Kidney (tissue), 14 donors: ENCODE measurements around the gene CACNA1S. TPM values are rescaled to one million over a fixed set of nuclear protein-coding genes. Genes with fewer than 3 reads are reported as not detected.

Experiments used
- DNase-seq, 5 donors: peaks; one replicate each; pipeline ENCODE4 v3.0.0-alpha.2; 2013 to 2020
- FAIRE-seq: peaks from 2 replicates; lab custom pipeline; 2012; peaks lifted over from hg19 to GRCh38; lab: Jason Lieb, UNC
- H3K27ac ChIP-seq, 2 donors: one replicate each; pipeline ENCODE4 v1.7.0; 2013; ENCODE audit warnings: low read depth in 2 of 2, low read length in 2 of 2, inconsistent platforms in 1 of 2
- H3K27me3 ChIP-seq: one replicate; pipeline ENCODE4 v1.7.1; 2013; ENCODE audit warnings: low read length, inconsistent platforms; ENCODE audit not compliant: control insufficient read depth, insufficient read depth
- H3K36me3 ChIP-seq, 3 donors: one replicate each; pipeline versions ENCODE4 v1.7.0 to v1.7.1; 2013; ENCODE audit warnings: low read length in 3 of 3, control low read depth in 1 of 3, inconsistent platforms in 1 of 3; ENCODE audit not compliant: insufficient read depth in 3 of 3, control insufficient read depth in 2 of 3
- H3K4me1 ChIP-seq, 3 donors: one replicate each; pipeline versions ENCODE4 v1.7.0 to v1.7.1; 2013; ENCODE audit warnings: low read length in 3 of 3, inconsistent platforms in 1 of 3, low read depth in 1 of 3; ENCODE audit not compliant: control insufficient read depth in 2 of 3, insufficient read depth in 2 of 3
- H3K4me3 ChIP-seq, 3 donors: one replicate each; pipeline versions ENCODE4 v1.7.0 to v1.8.1; 2013; ENCODE audit warnings: low read length in 3 of 3, control low read depth in 1 of 3, inconsistent platforms in 1 of 3
- H3K9ac ChIP-seq, 3 donors: one replicate each; pipeline versions ENCODE4 v1.7.0 to v1.7.1; 2013; ENCODE audit warnings: low read length in 3 of 3, control low read depth in 1 of 3, inconsistent platforms in 1 of 3
- H3K9me3 ChIP-seq, 3 donors: one replicate each; pipeline versions ENCODE4 v1.7.0 to v1.7.1; 2013; ENCODE audit warnings: low read length in 3 of 3, control low read depth in 1 of 3, inconsistent platforms in 1 of 3; ENCODE audit not compliant: control insufficient read depth in 2 of 3, insufficient read depth in 1 of 3
- intact Hi-C: fragments of 100-400 bp; cut with DNase I; formaldehyde crosslinking; loops from one replicate; pipeline ENCODE4 v1.11.1; 2022
- polyA plus RNA-seq: library from polyadenylated mRNA; stranded (reverse); fragments of 350-450 nt; fragmentation: Illumina TruSeq; extraction: RNeasy Lipid Tissue Mini Kit (QIAGEN cat#74804); gene quantifications from one replicate; pipeline ENCODE4 v1.2.3, GENCODE V29; 2014; ENCODE audit warnings: low read depth, low replicate concordance; ENCODE audit not compliant: insufficient read depth
- total RNA-seq: library from RNA; stranded (reverse); fragmentation: NEBNext Ultra II Directional; extraction: Animal tissue kit (Norgen Biotek cat#: 25700); gene quantifications from one replicate; pipeline ENCODE4 v1.2.1, GENCODE V29; 2021
- TF ChIP-seq, protein P1 (sequence below): IDR thresholded peaks from 3 replicates; pipeline ENCODE4 v1.5.1; 2012; ENCODE audit warnings: mild to moderate bottlenecking, moderate library complexity, borderline replicate concordance; ENCODE audit not compliant: insufficient read depth; ENCODE audit errors: extremely low read depth
- donor health status: control.
- donor health status: control.
- donor health status: control.
- donor health status: control.
- donor health status: control.
- donor health status: DM: yes; HTN: yes; CAD: no.
- donor health status: Normal renal cell carcinoma (clear cell type).

The CACNA1S gene
- total and polyA plus RNA-seq, 2 donors from 2014 or later = 0.41 TPM; not detected in 1

DNA sequence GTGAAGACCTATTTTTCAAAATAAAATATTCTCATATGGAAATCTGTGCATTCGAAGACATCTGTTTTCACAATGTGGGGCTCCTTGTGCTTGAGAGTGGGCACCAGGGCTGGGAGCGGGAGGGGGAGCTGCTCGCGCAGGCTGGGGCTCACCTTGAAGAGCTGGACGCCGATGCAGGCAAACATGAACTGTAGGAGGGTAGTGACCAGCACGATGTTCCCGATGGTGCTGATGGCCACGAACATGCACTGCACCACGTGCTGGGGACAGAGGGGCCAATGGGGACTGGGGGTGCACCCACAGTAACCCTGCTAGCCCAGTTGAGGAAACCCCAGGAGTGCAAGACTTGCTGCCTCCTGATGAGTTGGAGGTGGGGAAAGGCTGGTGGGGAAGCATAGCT, 46.5 kb downstream of the CACNA1S start:
- TF ChIP-seq, protein P1, sequence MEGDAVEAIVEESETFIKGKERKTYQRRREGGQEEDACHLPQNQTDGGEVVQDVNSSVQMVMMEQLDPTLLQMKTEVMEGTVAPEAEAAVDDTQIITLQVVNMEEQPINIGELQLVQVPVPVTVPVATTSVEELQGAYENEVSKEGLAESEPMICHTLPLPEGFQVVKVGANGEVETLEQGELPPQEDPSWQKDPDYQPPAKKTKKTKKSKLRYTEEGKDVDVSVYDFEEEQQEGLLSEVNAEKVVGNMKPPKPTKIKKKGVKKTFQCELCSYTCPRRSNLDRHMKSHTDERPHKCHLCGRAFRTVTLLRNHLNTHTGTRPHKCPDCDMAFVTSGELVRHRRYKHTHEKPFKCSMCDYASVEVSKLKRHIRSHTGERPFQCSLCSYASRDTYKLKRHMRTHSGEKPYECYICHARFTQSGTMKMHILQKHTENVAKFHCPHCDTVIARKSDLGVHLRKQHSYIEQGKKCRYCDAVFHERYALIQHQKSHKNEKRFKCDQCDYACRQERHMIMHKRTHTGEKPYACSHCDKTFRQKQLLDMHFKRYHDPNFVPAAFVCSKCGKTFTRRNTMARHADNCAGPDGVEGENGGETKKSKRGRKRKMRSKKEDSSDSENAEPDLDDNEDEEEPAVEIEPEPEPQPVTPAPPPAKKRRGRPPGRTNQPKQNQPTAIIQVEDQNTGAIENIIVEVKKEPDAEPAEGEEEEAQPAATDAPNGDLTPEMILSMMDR = no peak
- intact Hi-C loops = no loop called here
- Histone ChIP-seq H3K27ac (no peak overlapping the region), H3K9me3 (no peaks in the 10 kb centered on the region), H3K27me3 (no peaks in the 10 kb centered on the region), H3K4me1 (no peaks in the 10 kb centered on the region), H3K4me3 (no peak overlapping the region), H3K36me3 (no peaks in the 10 kb centered on the region), H3K9ac (no peak overlapping the region)
- no peak for FAIRE-seq
- peak in 1 of 5 donors; percentile 40 for DNase-seq

DNA sequence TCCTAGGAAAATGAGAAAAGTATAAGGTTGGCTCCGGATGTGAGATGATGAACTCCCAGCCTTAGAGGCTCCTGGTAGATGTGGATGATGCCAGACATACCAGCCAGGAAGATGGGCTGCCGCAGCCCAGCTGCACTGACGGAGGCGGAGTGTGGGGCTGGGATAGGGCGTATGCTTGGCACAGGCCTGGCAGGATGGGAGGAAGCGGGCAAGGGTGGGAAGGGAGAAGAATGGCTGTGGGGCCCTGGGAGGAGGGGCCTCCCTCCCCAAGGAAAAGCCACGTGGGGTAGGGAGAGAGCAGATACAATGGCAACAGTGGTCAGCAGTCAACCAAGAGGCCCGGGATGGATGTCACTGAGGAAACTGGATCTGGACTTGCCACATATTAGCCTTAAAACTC, 47.4 kb downstream of the CACNA1S start:
- intact Hi-C loops = no loop called here
- no peak for FAIRE-seq

DNA sequence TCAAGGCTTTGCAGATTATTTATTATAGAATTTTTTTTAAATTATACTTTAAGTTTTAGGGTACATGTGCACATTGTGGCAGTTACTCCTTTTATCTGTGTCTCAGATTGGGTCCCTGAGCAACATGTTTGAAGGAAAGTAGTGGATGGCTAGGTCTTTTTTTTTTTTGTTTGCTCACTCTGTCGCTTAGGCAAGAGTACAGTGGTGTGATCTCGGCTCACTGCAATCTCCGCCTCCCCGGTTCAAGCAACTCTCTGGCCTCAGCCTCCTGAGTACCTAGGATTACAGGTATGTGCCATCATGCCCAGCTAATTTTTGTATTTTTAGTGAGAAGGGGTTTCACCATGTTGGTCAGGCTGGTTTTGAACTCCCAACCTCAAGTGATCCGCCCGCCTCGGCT, 49.1 kb downstream of the CACNA1S start:
- no peak overlapping the region for H3K9ac ChIP-seq
- peak in 1 of 5 donors; percentile 22 for DNase-seq
- no peaks in the 10 kb centered on the region for H3K4me1 ChIP-seq
- intact Hi-C loops = no loop called here
- no peaks in the 10 kb centered on the region for H3K9me3 ChIP-seq
- H3K36me3 ChIP-seq = no peaks in the 10 kb centered on the region
- no peak for FAIRE-seq
- H3K27ac ChIP-seq = no peak overlapping the region
- H3K4me3 ChIP-seq = no peak overlapping the region
- no peaks in the 10 kb centered on the region for H3K27me3 ChIP-seq
- TF ChIP-seq, protein P1 = no peak

More for the DNA sequence above, 47.4 kb downstream of the CACNA1S start:
- Histone ChIP-seq H3K27ac (no peak overlapping the region), H3K4me1 (no peaks in the 10 kb centered on the region), H3K4me3 (no peak overlapping the region), H3K36me3 (no peaks in the 10 kb centered on the region), H3K27me3 (no peaks in the 10 kb centered on the region), H3K9ac (no peak overlapping the region), H3K9me3 (no peaks in the 10 kb centered on the region)
- DNase-seq = peak in 1 of 5 donors; percentile 41
- TF ChIP-seq, protein P1 = no peak

DNA sequence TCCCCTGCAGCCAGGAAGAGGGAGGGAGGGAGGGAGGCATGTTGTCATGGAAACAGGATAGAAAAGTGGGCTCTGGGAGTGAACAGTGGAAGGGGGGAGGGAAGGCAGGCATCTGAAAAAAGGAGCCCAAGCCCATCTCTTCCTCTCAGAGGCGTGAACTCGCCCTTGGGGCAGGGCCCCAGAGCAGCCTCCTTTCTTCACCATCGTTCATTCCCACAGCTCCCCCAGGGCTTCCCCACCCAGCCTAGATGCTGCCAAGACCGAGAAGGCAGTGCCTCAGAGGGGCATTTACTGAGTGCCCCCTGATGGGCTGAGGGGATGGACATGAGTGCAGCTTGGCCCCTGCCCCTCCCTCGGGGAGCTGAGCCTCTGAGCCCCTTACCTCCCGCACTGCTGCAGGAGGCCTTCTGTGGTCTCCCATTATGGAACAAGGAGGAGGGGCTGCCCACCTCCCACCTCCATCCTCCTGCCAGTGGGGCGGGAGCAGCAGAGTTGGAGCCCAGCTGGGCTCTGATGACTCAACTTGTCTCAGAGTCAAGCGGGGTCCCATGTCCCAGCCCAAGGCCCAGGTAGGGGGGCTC, 49.6 kb downstream of the CACNA1S start:
- DNase-seq (peak in 2 of 5 donors; percentile 25 to 49), FAIRE-seq (no peak)
- no peak overlapping the region for H3K4me3 ChIP-seq
- H3K36me3 ChIP-seq = no peaks in the 10 kb centered on the region
- H3K9ac ChIP-seq = no peak overlapping the region
- intact Hi-C loops = no loop called here
- no peaks in the 10 kb centered on the region for H3K27me3 ChIP-seq
- no peaks in the 10 kb centered on the region for H3K9me3 ChIP-seq
- TF ChIP-seq, protein P1 = no peak
- H3K27ac ChIP-seq = no peak overlapping the region
- no peaks in the 10 kb centered on the region for H3K4me1 ChIP-seq
